ENCODE data around the gene CCDC177. TPM values are rescaled to one million over a fixed set of nuclear protein-coding genes. Genes with fewer than 3 reads are reported as not detected.

The CCDC177 gene
- total RNA-seq: not detected
- polyA plus RNA-seq: not detected

DNA sequence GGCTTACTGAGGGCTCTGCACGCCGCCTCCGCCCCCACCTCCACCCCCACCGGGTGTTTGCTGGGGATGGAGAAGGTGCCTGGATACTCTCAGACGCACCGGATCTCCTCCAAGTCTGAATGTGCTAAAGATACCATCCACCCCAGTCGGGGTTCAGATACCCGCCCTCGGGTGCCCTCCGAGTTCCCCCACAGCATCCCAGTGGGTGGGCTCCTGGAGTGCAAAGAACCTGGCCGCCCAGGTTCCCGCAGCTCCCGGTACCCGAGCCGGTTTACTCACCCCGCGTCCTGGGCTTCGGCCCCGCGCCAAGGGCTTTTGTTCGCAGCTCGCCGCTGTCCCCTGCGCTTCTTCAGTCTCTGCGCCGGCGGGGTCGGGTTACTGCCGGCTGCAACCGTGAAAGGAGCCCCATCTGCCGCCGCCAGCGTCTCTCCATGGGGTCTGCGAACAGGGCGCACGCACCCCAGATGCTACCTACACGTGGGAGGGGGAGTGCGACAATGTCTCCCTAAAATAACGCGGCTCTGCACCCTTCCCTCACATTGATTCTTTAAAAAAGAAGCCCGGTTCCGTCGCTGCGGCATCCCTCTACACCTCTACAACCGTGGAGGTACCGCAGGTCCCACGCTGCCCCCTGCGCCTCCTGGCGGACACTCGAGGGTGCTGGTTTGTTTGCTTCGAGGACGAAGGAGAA, at the start of gene CCDC177:
CCDC177 (minus strand) TSS at position 609 of the 691 bp plus-strand sequence. CDS start 1,249 bp downstream, outside the sequence.
- Histone ChIP-seq H3K9me3 (ENCODE audit: control insufficient read depth in 2 of 2, low read length in 2 of 2) (no peaks in the 10 kb centered on the region), H3K36me3 (ENCODE audit: control insufficient read depth, insufficient read depth, low read length) (no peaks in the 10 kb centered on the region), H3K27me3 (ENCODE audit: control insufficient read depth, insufficient read depth, low read length) (peaks cover 25% of the 10 kb centered on the region), H3K4me1 (ENCODE audit: control insufficient read depth, insufficient read depth, low read length, poor library complexity, severe bottlenecking) (peaks cover 19% of the 10 kb centered on the region), H3K4me3 (ENCODE audit: low read depth, low read length) (no peak within 1 kb of the TSS), H3K27ac (ENCODE audit: insufficient read depth, low read length, poor library complexity, severe bottlenecking) (no peak within 1 kb of the TSS)
- peak within 1 kb of the TSS; percentile 37 to 90 (median 85) for H3K4me3 Mint-ChIP-seq
- peaks cover 66% of the 10 kb centered on the region for H3K27me3 Mint-ChIP-seq
- H3K27ac Mint-ChIP-seq: no peak within 1 kb of the TSS
- H3K36me3 Mint-ChIP-seq: no peaks in the 10 kb centered on the region
- DNase-seq (peak; percentile 54 to 77 (median 68)), ATAC-seq (ENCODE audit: low read depth in 2 of 2) (peak; percentile 83 to 84)
- peaks cover 0 to 13% (median 6%) of the 10 kb centered on the region in 4 donors for H3K4me1 Mint-ChIP-seq
- H3K9me3 Mint-ChIP-seq: no peaks in the 10 kb centered on the region

DNA sequence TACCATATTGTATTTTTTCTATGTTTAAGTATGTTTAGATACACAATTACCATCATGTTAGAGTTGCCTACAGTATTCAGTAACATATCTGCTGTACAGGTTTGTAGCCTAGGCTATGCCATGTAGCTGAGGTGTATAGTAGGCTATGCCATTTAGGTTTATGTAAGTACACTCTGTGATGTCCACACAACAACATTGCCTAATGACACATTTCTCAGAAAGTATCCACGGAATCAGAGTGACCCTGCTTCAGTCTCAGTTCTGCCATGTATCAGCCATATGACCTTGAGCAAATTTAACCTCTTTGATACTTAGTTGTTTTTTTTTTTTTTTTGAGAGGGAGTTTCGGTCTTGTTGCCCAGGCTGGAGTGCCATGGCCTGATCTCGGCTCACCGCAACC, 49.5 kb upstream of the CCDC177 start:
- no peaks in the 10 kb centered on the region for H3K9me3 ChIP-seq (ENCODE audit: control insufficient read depth in 2 of 2, low read length in 2 of 2)
- ATAC-seq (ENCODE audit: low read depth in 2 of 2): no peak
- H3K36me3 Mint-ChIP-seq: peaks cover 3% of the 10 kb centered on the region
- H3K27me3 ChIP-seq (ENCODE audit: control insufficient read depth, insufficient read depth, low read length): no peaks in the 10 kb centered on the region
- no peak for DNase-seq
- H3K4me1 Mint-ChIP-seq: peaks cover 50 to 95% (median 78%) of the 10 kb centered on the region in 4 donors
- H3K27ac ChIP-seq (ENCODE audit: insufficient read depth, low read length, poor library complexity, severe bottlenecking): peak overlapping the region; percentile 74
- no peaks in the 10 kb centered on the region for H3K27me3 Mint-ChIP-seq
- H3K4me3 ChIP-seq (ENCODE audit: low read depth, low read length): no peak overlapping the region
- H3K36me3 ChIP-seq (ENCODE audit: control insufficient read depth, insufficient read depth, low read length): no peaks in the 10 kb centered on the region
- peak overlapping the region in 1 of 4 donors; percentile 31 for H3K4me3 Mint-ChIP-seq
- H3K9me3 Mint-ChIP-seq: no peaks in the 10 kb centered on the region
- peaks cover 81% of the 10 kb centered on the region for H3K4me1 ChIP-seq (ENCODE audit: control insufficient read depth, insufficient read depth, low read length, poor library complexity, severe bottlenecking)
- peak overlapping the region in 1 of 3 donors; percentile 91 for H3K27ac Mint-ChIP-seq

DNA sequence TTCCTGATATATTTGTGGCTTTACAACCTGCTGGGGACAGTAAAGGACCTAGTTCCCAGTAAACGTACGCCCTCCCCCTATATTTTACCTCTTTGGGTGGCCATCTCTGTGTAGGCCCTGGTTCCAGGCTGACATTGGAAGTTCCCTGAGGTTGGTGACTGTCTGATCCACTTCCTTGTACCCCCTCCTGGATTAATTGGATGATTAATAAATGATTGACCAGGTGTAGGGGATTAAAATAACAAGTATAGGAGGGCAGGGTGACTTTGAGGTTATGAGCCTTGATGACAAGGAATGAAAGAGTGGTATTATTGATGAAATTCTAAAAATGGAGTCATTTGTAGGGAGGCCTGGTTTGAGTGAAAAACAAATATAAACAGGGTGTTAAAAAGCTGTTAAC, 46.3 kb upstream of the CCDC177 start:
- H3K4me3 Mint-ChIP-seq: peak overlapping the region; percentile 1 to 91 (median 64)
- Histone ChIP-seq H3K27ac (ENCODE audit: insufficient read depth, low read length, poor library complexity, severe bottlenecking) (peak overlapping the region; percentile 47), H3K4me3 (ENCODE audit: low read depth, low read length) (peak overlapping the region; percentile 98), H3K9me3 (ENCODE audit: control insufficient read depth in 2 of 2, low read length in 2 of 2) (no peaks in the 10 kb centered on the region), H3K36me3 (ENCODE audit: control insufficient read depth, insufficient read depth, low read length) (no peaks in the 10 kb centered on the region), H3K4me1 (ENCODE audit: control insufficient read depth, insufficient read depth, low read length, poor library complexity, severe bottlenecking) (peaks cover 98% of the 10 kb centered on the region), H3K27me3 (ENCODE audit: control insufficient read depth, insufficient read depth, low read length) (no peaks in the 10 kb centered on the region)
- no peak for DNase-seq
- peaks cover 3% of the 10 kb centered on the region for H3K36me3 Mint-ChIP-seq
- peaks cover 71 to 96% (median 82%) of the 10 kb centered on the region in 4 donors for H3K4me1 Mint-ChIP-seq
- no peaks in the 10 kb centered on the region for H3K9me3 Mint-ChIP-seq
- ATAC-seq (ENCODE audit: low read depth in 2 of 2): no peak
- peak overlapping the region in 2 of 3 donors; percentile 14 to 98 for H3K27ac Mint-ChIP-seq
- no peaks in the 10 kb centered on the region for H3K27me3 Mint-ChIP-seq

GRCh38 chr14:69620211-69620611, 45.5 kb upstream of the CCDC177 start:
- Mint-ChIP-seq H3K36me3 (peaks cover 3% of the 10 kb centered on the region), H3K9me3 (no peaks in the 10 kb centered on the region), H3K27ac (peak overlapping the region in 2 of 3 donors; percentile 98), H3K27me3 (no peaks in the 10 kb centered on the region), H3K4me3 (peak overlapping the region; percentile 38 to 91 (median 63)), H3K4me1 (peaks cover 71 to 96% (median 81%) of the 10 kb centered on the region in 4 donors)
- ATAC-seq (ENCODE audit: low read depth in 2 of 2): no peak
- peak overlapping the region; percentile 98 for H3K4me3 ChIP-seq (ENCODE audit: low read depth, low read length)
- no peaks in the 10 kb centered on the region for H3K27me3 ChIP-seq (ENCODE audit: control insufficient read depth, insufficient read depth, low read length)
- peak in 1 of 3 donors; percentile 39 for DNase-seq
- H3K36me3 ChIP-seq (ENCODE audit: control insufficient read depth, insufficient read depth, low read length): no peaks in the 10 kb centered on the region
- H3K4me1 ChIP-seq (ENCODE audit: control insufficient read depth, insufficient read depth, low read length, poor library complexity, severe bottlenecking): peaks cover 98% of the 10 kb centered on the region
- H3K9me3 ChIP-seq (ENCODE audit: control insufficient read depth in 2 of 2, low read length in 2 of 2): no peaks in the 10 kb centered on the region
- peak overlapping the region; percentile 44 for H3K27ac ChIP-seq (ENCODE audit: insufficient read depth, low read length, poor library complexity, severe bottlenecking)

GRCh38 chr14:69619012-69619411, 44.3 kb upstream of the CCDC177 start:
- no peaks in the 10 kb centered on the region for H3K9me3 ChIP-seq (ENCODE audit: control insufficient read depth in 2 of 2, low read length in 2 of 2)
- peaks cover 98% of the 10 kb centered on the region for H3K4me1 ChIP-seq (ENCODE audit: control insufficient read depth, insufficient read depth, low read length, poor library complexity, severe bottlenecking)
- DNase-seq (no peak), ATAC-seq (ENCODE audit: low read depth in 2 of 2) (no peak)
- peak overlapping the region; percentile 98 for H3K4me3 ChIP-seq (ENCODE audit: low read depth, low read length)
- Mint-ChIP-seq H3K4me1 (peaks cover 73 to 96% (median 82%) of the 10 kb centered on the region in 4 donors), H3K4me3 (peak overlapping the region; percentile 52 to 91 (median 81)), H3K27ac (peak overlapping the region; percentile 87 to 98 (median 98)), H3K36me3 (peaks cover 3% of the 10 kb centered on the region), H3K27me3 (no peaks in the 10 kb centered on the region), H3K9me3 (no peaks in the 10 kb centered on the region)
- no peaks in the 10 kb centered on the region for H3K27me3 ChIP-seq (ENCODE audit: control insufficient read depth, insufficient read depth, low read length)
- no peaks in the 10 kb centered on the region for H3K36me3 ChIP-seq (ENCODE audit: control insufficient read depth, insufficient read depth, low read length)
- peak overlapping the region; percentile 58 for H3K27ac ChIP-seq (ENCODE audit: insufficient read depth, low read length, poor library complexity, severe bottlenecking)

- no peaks in the 10 kb centered on the region for H3K27me3 ChIP-seq (ENCODE audit: control insufficient read depth, insufficient read depth, low read length)
- no peaks in the 10 kb centered on the region for H3K36me3 ChIP-seq (ENCODE audit: control insufficient read depth, insufficient read depth, low read length)
- Mint-ChIP-seq H3K36me3 (peaks cover 3% of the 10 kb centered on the region), H3K9me3 (no peaks in the 10 kb centered on the region), H3K4me1 (peaks cover 73 to 98% (median 85%) of the 10 kb centered on the region in 4 donors), H3K27me3 (no peaks in the 10 kb centered on the region), H3K27ac (peak overlapping the region; percentile 90 to 98 (median 98)), H3K4me3 (peak overlapping the region; percentile 91 to 96 (median 94))
- H3K27ac ChIP-seq (ENCODE audit: insufficient read depth, low read length, poor library complexity, severe bottlenecking): peak overlapping the region; percentile 90
- DNase-seq (no peak), ATAC-seq (ENCODE audit: low read depth in 2 of 2) (no peak)
- no peaks in the 10 kb centered on the region for H3K9me3 ChIP-seq (ENCODE audit: control insufficient read depth in 2 of 2, low read length in 2 of 2)
- H3K4me3 ChIP-seq (ENCODE audit: low read depth, low read length): peak overlapping the region; percentile 98
- H3K4me1 ChIP-seq (ENCODE audit: control insufficient read depth, insufficient read depth, low read length, poor library complexity, severe bottlenecking): peaks cover 100% of the 10 kb centered on the region
Observed at GRCh38 chr14:69617796-69618195, 43.1 kb upstream of the CCDC177 start.

DNA sequence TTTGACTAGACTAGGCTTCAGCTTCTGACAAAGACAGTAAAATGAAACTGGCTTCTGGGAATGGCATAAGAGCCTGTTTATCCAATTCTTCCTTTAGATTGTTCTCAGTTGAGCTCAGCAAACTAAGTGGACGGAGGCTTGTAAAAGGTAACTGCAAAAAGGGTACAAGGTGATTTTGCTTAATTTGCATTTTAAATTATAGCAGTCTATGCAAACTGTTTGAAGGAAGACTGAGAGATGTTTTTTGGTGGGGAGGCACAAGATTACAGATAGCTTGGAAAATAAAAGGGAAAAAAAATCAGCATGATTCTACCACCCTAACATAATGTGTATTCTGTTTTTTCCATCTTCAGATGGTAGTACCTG, 41.7 kb upstream of the CCDC177 start:
- Histone ChIP-seq H3K27ac (ENCODE audit: insufficient read depth, low read length, poor library complexity, severe bottlenecking) (peak overlapping the region; percentile 90), H3K9me3 (ENCODE audit: control insufficient read depth in 2 of 2, low read length in 2 of 2) (no peaks in the 10 kb centered on the region), H3K36me3 (ENCODE audit: control insufficient read depth, insufficient read depth, low read length) (no peaks in the 10 kb centered on the region), H3K27me3 (ENCODE audit: control insufficient read depth, insufficient read depth, low read length) (no peaks in the 10 kb centered on the region), H3K4me3 (ENCODE audit: low read depth, low read length) (peak overlapping the region; percentile 98), H3K4me1 (ENCODE audit: control insufficient read depth, insufficient read depth, low read length, poor library complexity, severe bottlenecking) (peaks cover 90% of the 10 kb centered on the region)
- no peak for ATAC-seq (ENCODE audit: low read depth in 2 of 2)
- H3K36me3 Mint-ChIP-seq: peaks cover 3% of the 10 kb centered on the region
- no peaks in the 10 kb centered on the region for H3K27me3 Mint-ChIP-seq
- H3K27ac Mint-ChIP-seq: peak overlapping the region; percentile 98 to 100 (median 98)
- DNase-seq: no peak
- peak overlapping the region; percentile 91 to 96 (median 94) for H3K4me3 Mint-ChIP-seq
- no peaks in the 10 kb centered on the region for H3K9me3 Mint-ChIP-seq
- H3K4me1 Mint-ChIP-seq: peaks cover 69 to 93% (median 78%) of the 10 kb centered on the region in 4 donors

Measured in CD4-positive, CD25-positive, alpha-beta regulatory T cell (primary cell).